PC-9 (cell line): ENCODE results near the gene ZNF845. TPM values are rescaled to one million over a fixed set of nuclear protein-coding genes. Genes with fewer than 3 reads are reported as not detected.

Experiments used
- BruUV-seq: library from RNA; stranded (reverse); fragments of 400-500 nt; replicated peaks from 2 replicates; lab custom pipeline; 2021; lab: Mats Ljungman, UMichigan
- CTCF ChIA-PET: fragments of 300-600 bp; sonication (Branson Sonifier 250); formaldehyde crosslinking; loops from one replicate; lab custom pipeline; 2022; ENCODE audit warnings: antibody characterized with exemption; lab: Charles Lee
- POLR2A ChIA-PET: fragments of 300-600 bp; sonication (Branson Sonifier 250); formaldehyde crosslinking; loops from one replicate; lab custom pipeline; 2022; ENCODE audit warnings: antibody characterized with exemption; ENCODE audit not compliant: unreplicated experiment; lab: Charles Lee
- DNase-seq, 2 experiments: peaks; one replicate each; pipeline versions ENCODE4 v3.0.0 to v3.0.0-alpha.2; 2015 to 2022; ENCODE audit warnings: mixed read lengths in 1 of 2
- H2AFZ ChIP-seq: fragments of 200-600 bp; sonication (generic); 2 replicates; pipeline ENCODE4 v1.8.1; 2017; ENCODE audit warnings: antibody characterized with exemption
- H3F3A ChIP-seq: fragments of 200-600 bp; sonication (generic); 2 replicates; pipeline ENCODE4 v1.8.1; 2017; ENCODE audit warnings: antibody characterized with exemption, mild to moderate bottlenecking, low read depth; ENCODE audit not compliant: insufficient read depth
- H3K27ac ChIP-seq: fragments of 200-600 bp; sonication (generic); 2 replicates; pipeline ENCODE4 v1.6.1; 2016; ENCODE audit warnings: mixed run types
- H3K27me3 ChIP-seq: fragments of 200-600 bp; sonication (generic); 2 replicates; pipeline ENCODE4 v1.6.1; 2016; ENCODE audit warnings: low read depth, mixed run types; ENCODE audit not compliant: insufficient read depth
- H3K36me3 ChIP-seq: fragments of 200-600 bp; sonication (generic); 2 replicates; pipeline ENCODE4 v1.6.1; 2016; ENCODE audit warnings: low read depth, mixed run types
- H3K4me1 ChIP-seq: fragments of 200-600 bp; sonication (generic); replicated peaks from 2 replicates; pipeline ENCODE4 v1.6.1; 2016; ENCODE audit warnings: mixed run types; ENCODE audit not compliant: insufficient read depth
- H3K4me2 ChIP-seq: fragments of 200-600 bp; sonication (generic); 2 replicates; pipeline ENCODE4 v1.6.1; 2017; ENCODE audit warnings: mixed run types
- H3K4me3 ChIP-seq: fragments of 200-600 bp; sonication (generic); 2 replicates; pipeline ENCODE4 v1.6.1; 2016; ENCODE audit warnings: mixed run types
- H3K79me2 ChIP-seq: fragments of 200-600 bp; sonication (generic); 2 replicates; pipeline ENCODE4 v1.6.1; 2017; ENCODE audit warnings: low read depth, mixed run types
- H3K9me2 ChIP-seq: fragments of 200-600 bp; sonication (generic); 2 replicates; pipeline ENCODE4 v1.8.1; 2017; ENCODE audit warnings: mild to moderate bottlenecking; ENCODE audit not compliant: insufficient read depth
- H3K9me3 ChIP-seq: fragments of 200-600 bp; sonication (generic); 2 replicates; pipeline ENCODE4 v1.8.1; 2016; ENCODE audit warnings: low read depth; ENCODE audit not compliant: insufficient read depth
- H4K20me1 ChIP-seq: fragments of 200-600 bp; sonication (generic); 2 replicates; pipeline ENCODE4 v1.8.1; 2017; ENCODE audit not compliant: insufficient read depth
- EZH2 ChIP-seq: fragments of 200-600 bp; sonication (generic); IDR thresholded peaks from 2 replicates; pipeline ENCODE4 v1.8.0; 2017; ENCODE audit warnings: antibody characterized with exemption, low read depth
- intact Hi-C: fragments of 100-400 bp; cut with micrococcal nuclease; formaldehyde crosslinking; loops from one replicate; pipeline ENCODE4 v1.10.0; 2022; ENCODE audit not compliant: unreplicated experiment
- total RNA-seq: library from RNA; stranded (reverse); gene quantifications from 2 replicates; pipeline ENCODE4 v1.2.3, GENCODE V29; 2021
- TF ChIP-seq, protein P1 (sequence below): fragments of 200-600 bp; sonication (generic); conservative IDR thresholded peaks from 2 replicates; pipeline ENCODE4 v1.6.1; 2017; ENCODE audit warnings: mixed run types, antibody characterized with exemption, mild to moderate bottlenecking, moderate library complexity

The ZNF845 gene
- total RNA-seq, 1 experiment from 2014 or later: 8.6 TPM

GRCh38 chr19:53365134-53365898 is 31.8 kb downstream of the ZNF845 start, which contains the start of gene ZNF525:
TSS of gene ZNF525 (plus strand) at chr19:53365705. CDS start at chr19:53372282, 6,577 bp downstream.
- TF ChIP-seq EZH2: no peak
- TF ChIP-seq, protein P1, sequence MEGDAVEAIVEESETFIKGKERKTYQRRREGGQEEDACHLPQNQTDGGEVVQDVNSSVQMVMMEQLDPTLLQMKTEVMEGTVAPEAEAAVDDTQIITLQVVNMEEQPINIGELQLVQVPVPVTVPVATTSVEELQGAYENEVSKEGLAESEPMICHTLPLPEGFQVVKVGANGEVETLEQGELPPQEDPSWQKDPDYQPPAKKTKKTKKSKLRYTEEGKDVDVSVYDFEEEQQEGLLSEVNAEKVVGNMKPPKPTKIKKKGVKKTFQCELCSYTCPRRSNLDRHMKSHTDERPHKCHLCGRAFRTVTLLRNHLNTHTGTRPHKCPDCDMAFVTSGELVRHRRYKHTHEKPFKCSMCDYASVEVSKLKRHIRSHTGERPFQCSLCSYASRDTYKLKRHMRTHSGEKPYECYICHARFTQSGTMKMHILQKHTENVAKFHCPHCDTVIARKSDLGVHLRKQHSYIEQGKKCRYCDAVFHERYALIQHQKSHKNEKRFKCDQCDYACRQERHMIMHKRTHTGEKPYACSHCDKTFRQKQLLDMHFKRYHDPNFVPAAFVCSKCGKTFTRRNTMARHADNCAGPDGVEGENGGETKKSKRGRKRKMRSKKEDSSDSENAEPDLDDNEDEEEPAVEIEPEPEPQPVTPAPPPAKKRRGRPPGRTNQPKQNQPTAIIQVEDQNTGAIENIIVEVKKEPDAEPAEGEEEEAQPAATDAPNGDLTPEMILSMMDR: peak; percentile 55
- peaks cover 4% of the 10 kb centered on the region; the same call in 1 of the 2 replicates for H3K36me3 ChIP-seq
- peak within 1 kb of the TSS; percentile 63 for H3K4me3 ChIP-seq
- no peaks in the 10 kb centered on the region for H4K20me1 ChIP-seq
- no peaks in the 10 kb centered on the region for H3K27me3 ChIP-seq
- no peaks in the 10 kb centered on the region for H3F3A ChIP-seq
- H3K27ac ChIP-seq: peak within 1 kb of the TSS; percentile 33
- H2AFZ ChIP-seq: peak within 1 kb of the TSS; percentile 94
- peak within 1 kb of the TSS; percentile 84 for H3K4me2 ChIP-seq
- peak; percentile 73 to 95 for DNase-seq
- ChIA-PET POLR2A (no interaction called here), CTCF (no interaction called here)
- 0 out of 2 replicates have a peak, but pooled peaks cover 6% of the 10 kb centered on the region for H3K4me1 ChIP-seq
- peaks cover 24% of the 10 kb centered on the region for H3K9me3 ChIP-seq
- peaks cover 4% of the 10 kb centered on the region; the same call in 1 of the 2 replicates for H3K79me2 ChIP-seq
- TSS peak; percentile 39 for BruUV-seq
- intact Hi-C loops: loop anchor here (1.0 to 10.0 kb wide), 2 partner anchors 30 to 171 kb away; partner anchors contain the start of genes ZNF665 and ZNF765
- H3K9me2 ChIP-seq: no peaks in the 10 kb centered on the region

DNA sequence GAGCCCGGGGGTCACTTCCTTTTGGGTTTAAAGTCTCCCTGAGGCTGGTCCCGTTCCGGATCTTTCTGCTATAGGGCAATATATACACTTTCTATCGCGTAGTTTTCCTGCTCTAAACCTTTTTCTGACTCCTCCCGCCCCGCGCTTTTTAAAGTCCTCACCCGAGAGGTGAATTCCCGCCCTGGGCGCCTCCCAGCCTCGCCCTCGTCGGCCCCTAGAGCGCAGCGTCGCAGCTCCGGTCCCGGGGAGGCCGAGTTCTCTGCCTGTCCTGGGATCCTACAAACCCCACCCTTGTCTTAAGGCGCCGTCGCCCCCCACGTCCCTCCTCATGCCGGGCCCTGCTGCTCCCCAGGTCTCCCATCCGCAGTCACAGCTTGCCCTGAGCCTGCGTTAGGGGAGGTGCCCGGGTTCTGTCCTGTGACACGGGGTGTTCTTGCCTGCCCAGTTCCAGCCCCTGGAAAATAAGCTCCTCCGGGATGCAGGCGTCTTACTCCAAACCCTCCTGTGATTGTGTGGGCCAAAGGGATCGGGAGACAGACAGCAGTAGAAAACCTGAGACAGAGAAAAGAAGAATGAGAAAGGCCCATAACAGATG is 32.4 kb downstream of the ZNF845 start:
- ChIA-PET POLR2A (no interaction called here), CTCF (no interaction called here)
- Histone ChIP-seq H3K4me1 (0 out of 2 replicates have a peak, but pooled peaks cover 6% of the 10 kb centered on the region), H2AFZ (peak overlapping the region; percentile 94), H3F3A (no peaks in the 10 kb centered on the region), H3K9me2 (no peaks in the 10 kb centered on the region), H3K9me3 (peaks cover 24% of the 10 kb centered on the region), H3K79me2 (peaks cover 4% of the 10 kb centered on the region; the same call in 1 of the 2 replicates), H3K4me3 (peak overlapping the region; percentile 63), H3K4me2 (peak overlapping the region; percentile 84), H3K27ac (peak overlapping the region; percentile 33), H4K20me1 (no peaks in the 10 kb centered on the region), H3K27me3 (no peaks in the 10 kb centered on the region), H3K36me3 (peaks cover 4% of the 10 kb centered on the region; the same call in 1 of the 2 replicates)
- TF ChIP-seq EZH2: no peak
- TF ChIP-seq, protein P1: no peak
- peak in 1 of 2 experiments; percentile 46 for DNase-seq
- intact Hi-C loops: loop anchor here (1.0 to 10.0 kb wide), 2 partner anchors 29 to 171 kb away; partner anchors contain the start of genes ZNF665 and ZNF765
- TSS peak; percentile 77 for BruUV-seq

DNA sequence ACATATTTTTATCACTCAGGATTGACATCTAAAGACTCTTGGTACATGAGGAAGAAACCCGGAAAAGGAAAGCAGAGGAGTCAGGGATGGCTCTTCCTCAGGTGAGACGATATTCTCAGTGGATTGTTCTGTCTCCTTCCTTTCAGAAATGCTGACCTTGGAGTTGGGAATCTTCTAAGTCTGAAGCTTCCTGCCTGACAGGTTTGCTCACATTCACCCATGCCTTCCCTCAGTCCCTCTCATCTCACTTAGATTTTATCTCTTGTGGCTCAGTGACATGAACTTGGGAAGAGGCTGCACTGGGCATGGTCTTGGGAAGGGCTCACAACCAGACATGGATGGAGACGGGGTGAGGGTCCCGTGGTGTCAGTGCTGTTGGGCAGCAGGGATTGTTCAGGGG is 38.6 kb downstream of the ZNF845 start:
- Histone ChIP-seq H3K36me3 (peaks cover 25% of the 10 kb centered on the region), H3K27me3 (no peaks in the 10 kb centered on the region), H3K4me2 (no peak overlapping the region), H3K79me2 (peaks cover 4% of the 10 kb centered on the region; the same call in 1 of the 2 replicates), H3K4me3 (no peak overlapping the region), H3K9me2 (no peaks in the 10 kb centered on the region), H3K9me3 (peaks cover 28% of the 10 kb centered on the region), H3K27ac (no peak overlapping the region), H3F3A (no peaks in the 10 kb centered on the region), H3K4me1 (0 out of 2 replicates have a peak, but pooled peaks cover under 1% of the 10 kb centered on the region), H2AFZ (no peak overlapping the region), H4K20me1 (no peaks in the 10 kb centered on the region)
- POLR2A ChIA-PET: no interaction called here
- DNase-seq: peak in 1 of 2 experiments; percentile 31
- no peak for TF ChIP-seq EZH2
- TF ChIP-seq, protein P1: no peak
- no TSS peak for BruUV-seq
- intact Hi-C loops: no loop called here
- CTCF ChIA-PET: no interaction called here
